B cell (primary cell): ENCODE measurements around the gene HS6ST2. TPM values are rescaled to one million over a fixed set of nuclear protein-coding genes. Genes with fewer than 3 reads are reported as not detected.

ENCODE experiments used
- ATAC-seq: fragments of 200-7000 bp; cut with Tn5 transposase; one replicate; pipeline ENCODE4 v1.10.0; 2021; ENCODE audit warnings: low read depth, mild to moderate bottlenecking, moderate number of reproducible peaks, moderate library complexity
- CTCF ChIA-PET: fragments of 350-600 bp; sonication (Branson Sonifier 250); formaldehyde crosslinking; loops from one replicate; lab custom pipeline; 2021; ENCODE audit warnings: antibody characterized with exemption, inconsistent platforms; lab: Charles Lee
- POLR2A ChIA-PET: fragments of 350-600 bp; sonication (Branson Sonifier 250); formaldehyde crosslinking; loops from one replicate; lab custom pipeline; 2021; ENCODE audit warnings: antibody characterized with exemption; lab: Charles Lee
- DNase-seq: peaks from one replicate; pipeline ENCODE4 v3.0.0; 2013
- H2AFZ ChIP-seq: 2 replicates; pipeline ENCODE4 v1.6.1; 2012; ENCODE audit warnings: mild to moderate bottlenecking, low read depth, low read length; ENCODE audit not compliant: insufficient read depth, poor library complexity, severe bottlenecking
- H3K27ac ChIP-seq, 2 donors: 1 replicate in 1 of 2; 2 replicates in 1 of 2; pipeline ENCODE4 v1.5.1; 2012 to 2013; ENCODE audit warnings: low read length in 2 of 2, mild to moderate bottlenecking in 2 of 2, moderate library complexity in 1 of 2
- H3K27me3 ChIP-seq, 4 experiments: fragments of 200-600 bp in 1 of 4; sonication (generic) in 1 of 4; replicated peaks in 1 of 4; 1 replicate in 2 of 4; 2 replicates in 2 of 4; pipeline versions ENCODE4 v1.6.1 to v1.7.0; 2013 to 2016; ENCODE audit warnings: low read length in 3 of 4, mild to moderate bottlenecking in 2 of 4, mixed read lengths in 1 of 4, moderate library complexity in 1 of 4; ENCODE audit not compliant: insufficient read depth in 4 of 4, control insufficient read depth in 3 of 4; ENCODE audit errors: control extremely low read depth in 1 of 4
- H3K36me3 ChIP-seq, 2 experiments: replicated peaks in 1 of 2; 1 replicate in 1 of 2; 2 replicates in 1 of 2; pipeline versions ENCODE4 v1.6.1 to v1.7.1; 2013; ENCODE audit warnings: low read length in 1 of 2; ENCODE audit not compliant: insufficient read depth in 2 of 2, control insufficient read depth in 1 of 2; ENCODE audit errors: control extremely low read depth in 1 of 2, extremely low read depth in 1 of 2
- H3K4me1 ChIP-seq, 2 donors: fragments of 200-600 bp in 1 of 2; sonication (generic) in 1 of 2; 1 replicate in 1 of 2; 2 replicates in 1 of 2; pipeline versions ENCODE4 v1.5.1 to v1.6.1; 2013 to 2017; ENCODE audit warnings: low read length in 2 of 2; ENCODE audit not compliant: control insufficient read depth in 2 of 2, insufficient read depth in 2 of 2
- H3K4me2 ChIP-seq: replicated peaks from 2 replicates; pipeline ENCODE3; 2012; ENCODE audit warnings: mild to moderate bottlenecking, low read depth, low read length; ENCODE audit not compliant: poor library complexity, severe bottlenecking
- H3K4me3 ChIP-seq, 5 experiments: fragments of 200-600 bp in 1 of 5; sonication (generic) in 1 of 5; 1 replicate in 3 of 5; 2 replicates in 2 of 5; pipeline versions ENCODE4 v1.5.1 to v1.7.0; 2011 to 2016; ENCODE audit warnings: low read length in 4 of 5, mild to moderate bottlenecking in 4 of 5, low read depth in 2 of 5, control low read depth in 1 of 5, moderate library complexity in 1 of 5; ENCODE audit not compliant: insufficient read depth in 1 of 5; ENCODE audit errors: control extremely low read depth in 1 of 5, extremely low read depth in 1 of 5
- H3K79me2 ChIP-seq: fragments of 200-600 bp; sonication (generic); one replicate; pipeline ENCODE4 v1.6.0; 2016; ENCODE audit warnings: low read length; ENCODE audit not compliant: control insufficient read depth, insufficient read depth
- H3K9ac ChIP-seq: fragments of 200-600 bp; sonication (generic); 2 replicates; pipeline ENCODE4 v1.6.1; 2017; ENCODE audit warnings: mild to moderate bottlenecking, low read length, moderate library complexity
- H3K9me3 ChIP-seq, 3 donors: one replicate each; pipeline versions ENCODE4 v1.6.1 to v1.7.1; 2013; ENCODE audit warnings: low read length in 2 of 3; ENCODE audit not compliant: control insufficient read depth in 2 of 3, insufficient read depth in 1 of 3; ENCODE audit errors: control extremely low read depth in 1 of 3
- H4K20me1 ChIP-seq: 2 replicates; pipeline ENCODE4 v1.6.0; 2012; ENCODE audit warnings: mild to moderate bottlenecking, low read length; ENCODE audit not compliant: insufficient read depth, control insufficient read depth, poor library complexity, severe bottlenecking
- H3K27ac Mint-ChIP-seq: one replicate; pipeline ENCODE4 v1.8.0; 2021; ENCODE audit warnings: mixed read lengths
- H3K27me3 Mint-ChIP-seq: one replicate; pipeline ENCODE4 v1.8.0; 2021; ENCODE audit warnings: mixed read lengths
- H3K4me1 Mint-ChIP-seq: one replicate; pipeline ENCODE4 v1.8.0; 2021; ENCODE audit warnings: mixed read lengths
- H3K4me3 Mint-ChIP-seq: one replicate; pipeline ENCODE4 v1.8.0; 2021; ENCODE audit warnings: mixed read lengths
- H3K9me3 Mint-ChIP-seq: one replicate; pipeline ENCODE4 v1.8.0; 2022; ENCODE audit warnings: mixed read lengths; ENCODE audit not compliant: insufficient read depth
- CTCF ChIP-seq: fragments of 200-600 bp; IDR thresholded peaks from one replicate; pipeline ENCODE4 v1.8.0; 2022; ENCODE audit warnings: antibody characterized with exemption, mild to moderate bottlenecking
- EZH2 ChIP-seq: IDR thresholded peaks from 2 replicates; pipeline ENCODE4 v1.6.1; 2012; ENCODE audit warnings: borderline replicate concordance, low read depth, mild to moderate bottlenecking, moderate library complexity, low read length; ENCODE audit not compliant: insufficient read depth, poor library complexity, severe bottlenecking
- WGBS: methylation state at CpG from one replicate; pipeline ENCODE4 v1.1.5; 2013; ENCODE audit warnings: missing lambda C conversion rate; ENCODE audit not compliant: insufficient coverage; 5-methylcytosine and 5-hydroxymethylcytosine counted together
- intact Hi-C: fragments of 100-400 bp; cut with micrococcal nuclease; formaldehyde crosslinking; loops from one replicate; pipeline ENCODE4 v1.10.0; 2022
- polyA plus RNA-seq: library from polyadenylated mRNA; depleted of rRNA; stranded (reverse); fragments of >200 nt; gene quantifications from 2 replicates; pipeline ENCODE4 v1.2.3, GENCODE V29; 2012
- total RNA-seq, 2 donors: library from RNA; stranded (reverse); fragments of 120-200 nt in 1 of 2; gene quantifications; 1 replicate in 1 of 2; 2 replicates in 1 of 2; pipeline versions ENCODE4 v1.2.3 to v1.2.4, GENCODE V29; 2013 to 2022

The HS6ST2 gene
- total and polyA plus RNA-seq, 2 donors (not counting 1 experiment from before 2014, with no cell fraction given): not detected

- ChIA-PET CTCF (no interaction called here), POLR2A (no interaction called here)
- TF ChIP-seq CTCF (no peak), EZH2 (no peak)
- Histone ChIP-seq H3K4me3 (no peak overlapping the region), H4K20me1 (no peaks in the 10 kb centered on the region), H3K27ac (no peak overlapping the region), H3K36me3 (no peaks in the 10 kb centered on the region), H3K4me1 (no peaks in the 10 kb centered on the region), H3K27me3 (no peaks in the 10 kb centered on the region), H3K9me3 (no peaks in the 10 kb centered on the region), H3K9ac (no peak overlapping the region), H3K79me2 (no peaks in the 10 kb centered on the region), H3K4me2 (no peak overlapping the region), H2AFZ (no peak overlapping the region)
- H3K9me3 Mint-ChIP-seq: no peaks in the 10 kb centered on the region
- DNase-seq (no peak), ATAC-seq (no peak)
- H3K4me1 Mint-ChIP-seq: no peaks in the 10 kb centered on the region
- intact Hi-C loops: no loop called here
- H3K4me3 Mint-ChIP-seq: no peak overlapping the region
- no peak overlapping the region for H3K27ac Mint-ChIP-seq
- no CpG with 5 or more reads among the region's 2 CpGs for WGBS
- no peaks in the 10 kb centered on the region for H3K27me3 Mint-ChIP-seq
These were observed 168.1 kb downstream of the HS6ST2 start for GRCh38 chrX:132790329-132790728.

GRCh38 chrX:132786217-132786616 lies 172.2 kb downstream of the HS6ST2 start:
- TF ChIP-seq CTCF: no peak
- TF ChIP-seq EZH2: no peak
- DNase-seq (no peak), ATAC-seq (no peak)
- no peak overlapping the region for H3K27ac ChIP-seq
- no peaks in the 10 kb centered on the region for H3K4me1 ChIP-seq
- CTCF ChIA-PET: no interaction called here
- Mint-ChIP-seq H3K4me1 (no peaks in the 10 kb centered on the region), H3K27ac (no peak overlapping the region), H3K4me3 (no peak overlapping the region), H3K27me3 (no peaks in the 10 kb centered on the region), H3K9me3 (no peaks in the 10 kb centered on the region)
- no peaks in the 10 kb centered on the region for H3K9me3 ChIP-seq
- no peaks in the 10 kb centered on the region for H3K36me3 ChIP-seq
- H3K9ac ChIP-seq: no peak overlapping the region
- no peak overlapping the region for H3K4me2 ChIP-seq
- intact Hi-C loops: no loop called here
- H3K79me2 ChIP-seq: no peaks in the 10 kb centered on the region
- H4K20me1 ChIP-seq: no peaks in the 10 kb centered on the region
- no peaks in the 10 kb centered on the region for H3K27me3 ChIP-seq
- POLR2A ChIA-PET: no interaction called here
- H2AFZ ChIP-seq: no peak overlapping the region
- H3K4me3 ChIP-seq: no peak overlapping the region
- no CpG with 5 or more reads among the region's 1 CpG for WGBS
